HG02973 (cell line): Measurements from ENCODE around the gene TRABD2A.
A peak's percentile ranks its signal among the peaks of the same experiment; 100 is the strongest.

Experiments
- ATAC-seq: cut with Tn5 transposase; IDR thresholded peaks from one replicate; pipeline ENCODE4 v1.9.1; 2021; ENCODE audit warnings: moderate library complexity; ENCODE audit not compliant: unreplicated experiment

The TRABD2A gene

GRCh38 chr2:84823229-84823628, 57.7 kb downstream of the TRABD2A start:
- no peak for ATAC-seq

GRCh38 chr2:84821806-84822205, 59.1 kb downstream of the TRABD2A start:
- ATAC-seq, result no peak

- ATAC-seq, result peak; percentile 90
These were observed 63.6 kb downstream of the TRABD2A start for GRCh38 chr2:84817239-84817655.

GRCh38 chr2:84816426-84817026, 64.4 kb downstream of the TRABD2A start:
- ATAC-seq, result peak; percentile 73

GRCh38 chr2:84815146-84815545, 65.7 kb downstream of the TRABD2A start:
- ATAC-seq, result no peak

- ATAC-seq, result no peak
These were observed 68.9 kb downstream of the TRABD2A start for GRCh38 chr2:84811839-84812431.

GRCh38 chr2:84808279-84808678, 72.6 kb downstream of the TRABD2A start:
- ATAC-seq, result no peak

- ATAC-seq, result no peak
These were observed 73.8 kb downstream of the TRABD2A start for GRCh38 chr2:84807063-84807485.

- ATAC-seq, result no peak
These were observed 75.5 kb downstream of the TRABD2A start for GRCh38 chr2:84805250-84805958.

GRCh38 chr2:84801811-84802210, 79.1 kb downstream of the TRABD2A start:
- ATAC-seq, result no peak

GRCh38 chr2:84800194-84800805, 80.6 kb downstream of the TRABD2A start:
- peak; percentile 94 for ATAC-seq

GRCh38 chr2:84799772-84800171, 81.1 kb downstream of the TRABD2A start:
- peak; percentile 15 for ATAC-seq

- no peak for ATAC-seq
These were observed 83.6 kb downstream of the TRABD2A start for GRCh38 chr2:84797271-84797670.

GRCh38 chr2:84796798-84797197, 84.1 kb downstream of the TRABD2A start:
- ATAC-seq, result no peak

GRCh38 chr2:84793641-84794040, 87.2 kb downstream of the TRABD2A start:
- no peak for ATAC-seq

GRCh38 chr2:84792856-84793522, 87.9 kb downstream of the TRABD2A start:
- no peak for ATAC-seq

GRCh38 chr2:84788498-84788897, 92.4 kb downstream of the TRABD2A start:
- no peak for ATAC-seq

- ATAC-seq, result no peak
These were observed 92.9 kb downstream of the TRABD2A start for GRCh38 chr2:84788027-84788426.

- ATAC-seq, result no peak
These were observed 94.3 kb downstream of the TRABD2A start for GRCh38 chr2:84786601-84787000.

- ATAC-seq, result no peak
These were observed 94.9 kb downstream of the TRABD2A start for GRCh38 chr2:84785950-84786349.

- ATAC-seq, result no peak
These were observed 98.0 kb downstream of the TRABD2A start for GRCh38 chr2:84782717-84783442.
